NB4 (cell line): ENCODE results near the gene WFDC13.

Source experiments
- POLR2A ChIP-seq: IDR thresholded peaks from 2 replicates; pipeline ENCODE4 v1.6.1; 2011; ENCODE audit warnings: mild to moderate bottlenecking; ENCODE audit not compliant: insufficient read length; ENCODE audit errors: extremely low read depth
- TF ChIP-seq, protein P1 (sequence below): IDR thresholded peaks from one replicate; pipeline ENCODE4 v1.5.1; 2012; ENCODE audit warnings: low read depth, low read length

DNA sequence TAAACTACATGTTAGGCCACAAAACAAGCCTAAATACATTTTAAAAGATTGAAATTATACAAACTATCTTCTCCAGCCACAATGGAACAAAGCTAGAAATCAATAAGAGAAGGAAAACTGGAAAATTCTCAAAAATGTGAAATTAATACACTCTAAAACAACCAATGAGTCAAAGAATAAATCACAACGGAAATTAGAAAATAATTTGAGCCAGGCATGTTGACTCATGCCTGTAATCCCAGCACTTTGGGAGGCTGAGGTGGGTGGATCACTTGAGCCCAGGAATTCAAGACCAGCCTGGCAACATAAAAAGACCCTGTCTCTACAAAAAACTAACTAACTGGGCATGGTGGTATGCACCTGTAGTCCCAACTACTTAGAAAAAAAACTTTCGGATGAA, 6.3 kb upstream of the WFDC13 start:
- TF ChIP-seq, protein P1, sequence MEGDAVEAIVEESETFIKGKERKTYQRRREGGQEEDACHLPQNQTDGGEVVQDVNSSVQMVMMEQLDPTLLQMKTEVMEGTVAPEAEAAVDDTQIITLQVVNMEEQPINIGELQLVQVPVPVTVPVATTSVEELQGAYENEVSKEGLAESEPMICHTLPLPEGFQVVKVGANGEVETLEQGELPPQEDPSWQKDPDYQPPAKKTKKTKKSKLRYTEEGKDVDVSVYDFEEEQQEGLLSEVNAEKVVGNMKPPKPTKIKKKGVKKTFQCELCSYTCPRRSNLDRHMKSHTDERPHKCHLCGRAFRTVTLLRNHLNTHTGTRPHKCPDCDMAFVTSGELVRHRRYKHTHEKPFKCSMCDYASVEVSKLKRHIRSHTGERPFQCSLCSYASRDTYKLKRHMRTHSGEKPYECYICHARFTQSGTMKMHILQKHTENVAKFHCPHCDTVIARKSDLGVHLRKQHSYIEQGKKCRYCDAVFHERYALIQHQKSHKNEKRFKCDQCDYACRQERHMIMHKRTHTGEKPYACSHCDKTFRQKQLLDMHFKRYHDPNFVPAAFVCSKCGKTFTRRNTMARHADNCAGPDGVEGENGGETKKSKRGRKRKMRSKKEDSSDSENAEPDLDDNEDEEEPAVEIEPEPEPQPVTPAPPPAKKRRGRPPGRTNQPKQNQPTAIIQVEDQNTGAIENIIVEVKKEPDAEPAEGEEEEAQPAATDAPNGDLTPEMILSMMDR, result no peak
- no peak for TF ChIP-seq POLR2A
